M059J (cell line): ENCODE results near the gene STAT4. TPM values are rescaled to one million over a fixed set of nuclear protein-coding genes. Genes with fewer than 3 reads are reported as not detected.

Source experiments
- DNase-seq: peaks from one replicate; pipeline ENCODE4 v3.0.0-alpha.2; 2012; ENCODE audit warnings: low read depth
- total RNA-seq: library from RNA; depleted of rRNA; stranded (reverse); fragments of >200 nt; shearing (Covaris generic); gene quantifications from 2 replicates; pipeline ENCODE4 v1.2.3, GENCODE V29; 2014

The STAT4 gene
- total RNA-seq, 1 experiment from 2014 or later: 0.37 TPM

DNA sequence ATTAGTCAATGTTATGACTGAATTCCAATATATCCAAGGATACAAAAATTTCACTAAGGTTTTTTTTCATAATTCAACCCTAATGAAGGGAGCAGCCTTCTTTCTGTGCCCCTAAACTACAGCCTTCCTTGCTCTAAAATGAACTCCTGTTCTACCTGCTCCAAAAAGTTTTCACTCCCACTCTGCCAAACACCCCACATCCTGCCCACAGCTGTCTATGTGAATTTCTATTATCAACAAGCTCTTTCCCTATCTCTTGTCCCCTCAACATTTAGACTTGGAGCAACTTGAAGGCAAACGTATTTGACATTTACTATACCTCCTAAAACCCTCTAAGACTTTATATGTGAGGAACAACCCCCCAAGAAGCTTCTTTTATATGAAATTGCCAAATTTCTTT is 2.5 kb downstream of the STAT4 start:
- no peak for DNase-seq

DNA sequence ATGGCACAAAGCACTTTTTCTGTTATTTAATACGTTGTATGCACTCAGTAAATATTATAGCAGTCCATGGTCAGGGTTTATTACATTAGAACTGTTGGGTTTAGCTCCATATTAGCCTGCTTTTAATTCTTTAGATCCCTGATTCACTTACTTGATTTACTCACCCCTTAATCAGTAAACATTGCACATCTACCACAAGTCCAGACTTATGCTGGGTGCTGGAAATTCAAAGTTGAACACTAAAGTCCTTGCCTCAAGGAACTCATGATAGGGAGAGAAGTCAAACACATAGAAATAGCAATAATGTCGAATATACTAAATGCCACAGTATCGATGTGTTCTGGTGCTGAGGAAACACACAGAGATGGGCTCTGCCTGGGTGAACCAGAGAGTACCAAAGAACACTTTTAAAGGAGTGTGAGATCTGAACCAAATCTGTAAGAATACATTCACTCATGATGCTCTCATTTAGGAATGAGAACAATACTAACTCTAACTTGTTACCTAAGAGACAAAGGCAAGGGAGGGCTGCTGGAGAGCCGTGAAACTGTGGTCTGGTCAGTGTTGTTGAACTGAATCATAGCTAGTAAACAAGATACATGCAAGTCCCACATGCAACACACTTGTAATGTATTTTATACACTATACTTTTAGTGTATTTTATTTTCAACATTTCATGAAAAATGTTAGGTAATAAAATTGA is 4.9 kb downstream of the STAT4 start:
- no peak for DNase-seq

DNA sequence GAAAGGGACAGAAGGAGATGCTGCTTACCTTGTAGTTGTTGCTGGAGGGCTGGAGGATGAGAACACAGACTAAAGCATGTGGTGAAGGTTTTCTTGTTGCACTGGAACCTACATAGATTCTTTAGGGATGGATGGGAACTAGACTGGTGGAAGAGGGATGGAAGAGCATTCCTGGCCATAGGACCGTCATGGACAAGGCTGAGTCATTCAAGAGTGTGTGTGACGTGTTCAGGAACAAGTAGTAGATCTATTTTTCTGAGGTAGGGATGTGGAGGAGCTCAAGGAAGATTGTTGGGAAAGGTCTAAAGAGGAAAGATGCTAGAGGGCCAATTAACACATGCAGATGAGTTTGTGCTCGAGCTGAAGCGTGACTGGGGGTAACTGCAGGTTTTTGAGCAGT is 6.6 kb downstream of the STAT4 start:
- DNase-seq: no peak

DNA sequence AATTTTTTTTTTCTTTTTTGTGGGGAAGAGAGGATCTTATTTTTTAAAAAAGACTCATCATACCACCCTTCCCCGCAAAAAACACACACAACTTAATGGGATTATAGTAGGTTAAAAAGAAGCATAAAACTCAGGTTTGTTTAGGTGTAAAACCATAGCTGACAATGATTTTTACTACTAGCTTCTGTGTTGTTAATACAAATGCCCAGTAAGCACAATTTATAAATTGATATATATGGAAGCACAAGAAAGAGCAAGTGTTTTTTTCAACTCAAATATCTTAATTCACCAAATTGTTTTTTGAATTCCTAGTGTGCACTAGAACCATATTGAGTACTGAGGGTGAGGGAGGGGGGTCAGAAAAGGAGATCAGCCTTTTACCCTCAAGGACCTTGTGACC is 7.0 kb downstream of the STAT4 start:
- DNase-seq: no peak

DNA sequence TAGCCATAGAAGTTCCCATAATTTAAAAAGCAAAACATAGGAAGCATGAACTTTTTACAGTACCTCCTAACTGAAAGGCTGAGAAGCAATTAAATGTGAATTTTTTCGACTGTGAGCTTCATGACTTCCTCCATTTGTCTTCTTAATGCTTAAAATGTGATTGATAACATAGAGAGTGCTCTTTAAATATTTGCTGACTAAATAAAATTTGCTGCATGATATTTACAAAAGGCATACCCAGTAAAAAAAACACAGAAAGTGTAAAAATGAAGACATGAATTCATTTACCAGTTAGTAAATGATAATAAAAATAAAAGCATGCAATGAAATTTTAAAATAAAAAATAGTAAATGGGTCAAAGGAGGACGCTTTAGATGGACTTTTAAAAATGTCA is 21.9 kb downstream of the STAT4 start:
- DNase-seq: no peak

DNA sequence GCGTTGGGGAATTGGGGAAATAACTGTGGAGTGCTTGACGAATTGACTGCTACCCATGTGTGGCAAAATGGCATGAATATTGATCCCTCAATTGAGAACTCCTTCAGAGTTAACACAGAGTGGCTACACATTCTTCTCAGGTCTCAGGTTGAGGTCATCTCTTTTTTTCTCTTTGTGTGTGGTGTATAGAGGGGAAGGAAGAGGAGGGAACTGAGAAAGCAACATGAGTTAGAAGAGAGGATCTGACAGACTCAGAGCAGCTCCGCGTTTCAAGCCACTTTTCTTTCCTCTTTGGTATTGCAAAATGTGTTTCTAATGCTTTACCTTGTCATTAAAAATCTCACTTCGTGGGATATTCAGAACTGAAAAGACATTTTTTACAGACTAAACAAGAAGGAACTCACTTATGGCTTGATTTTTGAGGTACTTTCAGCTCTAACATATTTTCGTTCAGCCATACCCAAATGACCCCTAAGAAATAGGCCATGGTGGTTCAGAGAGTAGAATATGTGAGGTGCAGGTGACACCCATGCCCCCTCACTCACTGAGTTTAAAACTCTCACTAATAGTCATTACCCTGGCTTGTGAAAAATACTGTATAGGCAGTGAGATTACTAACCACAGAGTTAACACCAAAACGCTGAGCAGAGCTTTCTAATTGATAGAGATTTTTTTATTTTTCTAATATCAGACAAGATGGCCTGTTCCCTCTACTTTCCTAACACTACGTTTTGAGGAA is 22.5 kb downstream of the STAT4 start:
- no peak for DNase-seq

DNA sequence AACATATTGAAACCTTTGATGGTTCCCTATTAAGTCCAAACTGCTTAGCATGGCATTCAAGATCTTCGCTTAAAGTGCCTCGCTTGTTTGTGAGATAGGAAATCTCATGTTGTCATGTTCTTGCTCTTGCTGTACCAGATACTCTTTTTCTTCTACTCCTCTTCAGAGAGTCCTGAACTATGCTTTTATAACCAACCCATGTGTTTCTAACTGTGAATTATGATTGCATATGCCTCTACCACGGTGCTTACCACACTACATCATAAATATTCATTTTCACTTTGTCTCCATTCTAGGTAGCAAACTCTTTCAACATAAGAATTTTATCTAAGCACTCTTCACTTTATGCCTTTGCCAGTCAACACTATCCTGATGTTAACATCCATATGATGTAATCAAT is 23.6 kb downstream of the STAT4 start:
- no peak for DNase-seq

DNA sequence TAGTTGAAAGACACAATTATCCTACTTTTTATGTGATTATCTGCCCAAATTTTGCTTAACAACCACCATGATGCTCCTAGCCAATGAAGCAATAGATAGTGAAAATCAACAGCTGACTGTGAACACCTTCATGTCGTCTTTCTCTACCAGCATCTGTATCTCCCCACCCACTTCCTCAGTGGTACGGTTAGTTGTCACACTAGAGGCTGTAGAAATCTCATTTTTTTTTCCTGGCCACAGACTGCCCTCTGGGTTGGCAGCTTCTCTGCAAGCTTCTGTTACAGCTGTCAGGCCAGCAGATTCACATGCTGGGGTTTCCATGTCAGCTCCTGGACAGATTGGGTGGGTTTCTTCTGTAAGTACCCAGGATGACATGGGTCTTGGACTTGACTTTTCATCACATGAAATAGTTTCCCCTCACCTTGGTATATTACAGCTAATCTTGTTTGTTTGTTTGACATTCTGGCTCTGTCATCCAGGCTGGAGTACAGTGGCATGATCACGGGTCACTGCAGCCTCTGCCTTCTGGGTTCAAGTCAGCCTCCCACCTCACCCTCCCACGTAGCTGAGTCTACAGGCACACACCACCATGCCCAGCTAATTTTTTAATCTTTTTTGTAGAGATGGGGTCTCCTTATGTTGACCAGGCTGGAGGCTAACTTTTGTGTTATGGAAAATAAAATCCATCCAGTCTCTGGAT is 24.3 kb downstream of the STAT4 start:
- no peak for DNase-seq

DNA sequence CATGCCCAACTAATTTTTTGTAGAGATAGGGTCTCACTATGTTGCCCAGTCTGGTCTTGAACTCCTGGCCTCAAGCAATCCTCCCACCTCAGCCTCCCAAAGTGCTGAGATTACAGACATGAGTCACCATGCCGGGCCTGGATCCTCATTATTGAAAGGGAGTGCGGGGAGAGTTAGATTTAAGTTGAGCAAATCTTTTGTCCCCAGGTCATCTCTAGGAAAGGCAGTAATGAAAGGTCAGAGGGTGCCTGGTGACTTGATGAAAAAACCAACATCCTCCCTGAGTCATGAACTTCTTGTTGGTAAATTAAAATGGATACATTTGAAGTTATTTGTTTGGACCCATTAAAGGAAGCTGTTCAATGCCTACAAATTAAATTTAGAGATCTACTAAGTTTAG is 25.1 kb downstream of the STAT4 start:
- DNase-seq: no peak

DNA sequence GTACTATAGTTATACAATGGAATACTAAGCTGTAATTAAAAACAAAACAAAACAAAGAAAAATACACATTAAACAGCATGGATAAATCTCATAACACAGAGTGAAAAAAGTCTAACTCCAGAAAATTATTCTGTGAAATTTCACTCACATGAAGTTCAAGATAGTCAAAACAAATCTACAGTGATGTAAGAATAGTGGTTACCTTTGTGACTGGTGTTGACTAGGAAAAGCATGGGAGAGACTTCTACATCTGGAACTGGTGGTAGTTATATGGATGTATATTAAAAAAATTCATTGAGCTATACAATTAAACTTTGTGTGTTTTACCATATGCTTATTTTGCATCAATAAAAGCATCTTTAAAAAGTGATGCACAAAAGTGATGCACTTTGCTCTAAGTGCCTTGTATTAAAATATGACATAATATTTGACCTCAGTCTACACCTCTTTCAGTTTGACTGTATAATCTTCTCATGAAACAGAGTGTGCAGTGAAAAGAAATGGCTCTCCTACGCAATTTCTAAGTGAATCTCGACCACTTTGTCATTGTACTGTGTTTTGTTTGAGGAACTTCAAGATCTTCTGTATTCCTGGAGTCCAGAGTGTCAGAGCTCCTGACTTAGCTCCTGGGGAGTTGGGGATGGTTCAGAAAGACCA is 28.0 kb downstream of the STAT4 start:
- DNase-seq: no peak

DNA sequence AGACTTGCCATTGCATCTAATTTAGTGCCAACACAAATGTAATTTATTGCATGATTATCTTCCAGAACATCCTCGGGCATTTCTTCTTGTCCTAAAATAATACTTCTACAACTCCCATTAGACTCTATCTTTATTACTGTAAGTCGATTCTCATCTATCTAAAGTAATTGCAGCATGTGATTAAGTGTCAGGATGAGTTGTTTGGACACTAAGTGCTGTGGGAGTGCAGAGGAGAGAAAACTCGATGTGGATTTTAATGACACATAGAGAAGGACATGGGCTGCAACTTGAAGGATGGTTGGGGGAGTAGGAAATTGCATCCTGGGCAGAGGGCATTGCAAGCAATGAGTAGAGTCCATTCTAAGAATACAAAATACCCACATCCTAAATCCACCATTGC is 33.5 kb downstream of the STAT4 start:
- DNase-seq: no peak

DNA sequence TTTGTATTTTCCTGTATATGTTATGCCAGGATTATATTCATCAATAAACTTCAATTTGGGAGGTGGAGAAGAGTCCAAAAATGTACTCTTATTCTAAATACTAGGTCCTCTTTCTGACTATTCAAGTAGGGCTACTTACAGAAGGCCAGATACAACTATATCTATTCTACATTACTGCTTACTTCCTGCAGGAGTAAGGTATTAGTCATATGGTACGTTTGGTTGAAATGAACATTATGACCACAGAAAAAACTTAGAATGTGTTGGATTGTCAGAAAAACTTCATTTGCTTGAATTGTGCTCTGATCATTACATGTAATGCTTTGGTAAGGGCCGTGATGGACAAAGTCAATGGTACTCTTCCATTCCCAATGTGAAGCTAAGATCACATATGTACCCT is 35.0 kb downstream of the STAT4 start:
- DNase-seq: peak; percentile 36

DNA sequence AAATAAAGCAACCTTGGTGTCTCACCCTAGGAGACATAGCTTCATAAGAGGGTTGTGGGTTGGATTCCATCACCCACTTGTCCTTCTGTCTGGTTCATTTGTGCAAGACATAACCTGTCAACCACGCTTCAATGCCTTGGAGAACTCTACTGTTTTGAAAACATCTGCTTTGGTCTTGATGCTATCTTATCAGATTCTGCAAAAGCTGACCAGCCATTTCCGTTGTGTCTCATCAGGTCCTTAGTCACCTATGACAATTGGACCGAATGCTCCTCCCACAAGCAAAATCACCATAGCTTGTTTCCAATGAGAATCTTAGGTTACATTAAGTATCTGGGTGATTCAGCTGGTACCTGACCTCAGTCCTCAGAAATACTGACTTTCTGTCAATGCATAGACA is 35.4 kb downstream of the STAT4 start:
- peak; percentile 79 for DNase-seq

DNA sequence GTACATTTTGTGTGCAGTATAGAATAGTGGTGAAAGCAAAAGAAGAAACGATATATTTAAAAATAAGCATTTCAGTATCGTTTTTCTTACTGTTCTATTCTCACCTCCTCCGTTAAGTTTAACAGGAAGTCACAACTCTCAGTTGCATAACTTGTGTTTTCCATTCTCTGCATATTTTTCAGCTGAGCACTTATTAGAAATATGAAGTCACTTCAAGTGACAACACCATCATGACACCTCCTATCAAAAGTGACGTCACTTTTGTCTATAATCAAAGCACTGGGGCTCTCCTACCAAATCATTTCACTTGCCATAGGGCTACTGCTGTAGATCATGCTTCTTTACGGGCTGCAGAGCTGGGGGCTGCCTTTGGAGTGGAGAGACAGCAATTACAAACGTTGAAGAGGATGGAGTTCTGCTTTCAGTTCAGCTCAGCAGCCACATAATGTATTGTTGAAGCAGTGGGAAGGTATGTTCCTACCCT is 36.3 kb downstream of the STAT4 start:
- DNase-seq: peak; percentile 27

DNA sequence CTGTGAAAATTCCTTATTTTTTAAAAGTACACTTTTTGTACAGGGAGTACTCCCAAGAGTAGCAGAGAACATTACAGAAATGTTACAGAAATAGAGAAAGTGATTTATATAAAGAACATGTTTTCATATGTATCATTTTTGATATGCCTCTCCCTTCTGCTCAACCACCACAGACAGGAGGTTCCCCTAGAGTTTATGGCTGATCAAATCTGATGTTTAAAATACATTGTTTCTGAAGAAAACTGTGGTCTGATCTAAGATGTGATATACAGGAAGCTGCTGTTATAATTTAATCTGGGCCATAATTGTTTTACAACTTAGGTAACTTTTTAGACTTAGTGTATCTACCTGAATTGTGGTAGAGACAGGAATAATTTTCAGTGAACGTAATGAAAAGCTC is 37.0 kb downstream of the STAT4 start:
- DNase-seq: no peak

DNA sequence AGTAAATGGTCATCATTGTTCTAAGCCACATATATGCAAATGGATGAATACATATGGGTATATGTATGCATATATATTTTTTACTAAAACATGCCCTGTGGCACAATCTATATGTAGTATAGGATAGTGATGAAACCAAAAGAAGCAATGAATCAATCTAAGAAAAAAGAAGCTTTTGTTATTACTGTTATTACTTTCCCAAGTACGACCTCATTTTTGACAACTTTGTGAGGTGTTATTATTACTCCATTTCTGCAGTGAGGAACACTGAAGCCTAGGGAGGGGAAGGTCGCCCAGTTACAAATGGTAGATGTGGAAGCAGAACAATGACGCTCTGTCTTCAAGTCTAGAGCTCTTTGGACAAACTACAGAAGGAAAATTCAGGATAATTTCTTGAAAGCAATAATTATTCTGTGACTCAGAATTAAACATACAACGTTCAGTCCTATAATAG is 38.3 kb downstream of the STAT4 start:
- DNase-seq: no peak

DNA sequence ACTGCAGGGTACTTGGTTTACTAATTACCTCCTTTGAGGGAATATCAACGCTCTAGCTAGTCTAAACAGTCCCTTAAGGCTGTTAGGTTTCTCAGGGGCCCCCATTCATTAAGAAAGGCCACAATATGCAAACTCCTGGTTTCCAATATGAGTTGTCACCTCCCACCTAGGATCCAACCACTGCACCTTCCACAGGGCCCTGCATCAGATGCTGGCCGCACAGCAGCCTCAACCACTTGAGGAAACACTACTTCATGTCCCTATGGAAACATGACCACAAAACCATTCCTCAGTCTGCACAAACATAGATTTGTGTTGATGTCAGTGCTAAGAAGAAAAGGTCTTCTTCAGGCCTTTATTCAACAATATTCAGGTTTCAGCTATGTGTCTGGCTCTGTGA is 40.9 kb downstream of the STAT4 start:
- peak; percentile 43 for DNase-seq

DNA sequence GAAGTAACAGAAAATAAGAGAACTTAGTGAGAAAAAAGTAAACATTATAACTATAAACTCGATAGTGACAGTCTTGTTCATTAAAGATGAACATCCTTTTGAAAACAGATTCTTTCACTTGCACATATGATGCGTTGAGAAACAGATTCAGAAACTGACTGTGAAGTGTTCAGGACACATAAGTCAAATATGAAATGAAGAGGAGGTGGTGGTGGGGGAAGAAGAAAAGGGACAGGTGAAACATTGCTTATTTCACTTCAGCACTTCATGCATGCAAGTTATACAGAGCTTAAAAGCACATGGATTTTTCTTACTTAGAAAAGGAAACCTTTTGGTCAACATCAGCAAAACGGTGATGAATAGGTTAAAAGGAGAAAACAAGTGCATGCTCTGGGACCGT is 42.5 kb downstream of the STAT4 start:
- no peak for DNase-seq

DNA sequence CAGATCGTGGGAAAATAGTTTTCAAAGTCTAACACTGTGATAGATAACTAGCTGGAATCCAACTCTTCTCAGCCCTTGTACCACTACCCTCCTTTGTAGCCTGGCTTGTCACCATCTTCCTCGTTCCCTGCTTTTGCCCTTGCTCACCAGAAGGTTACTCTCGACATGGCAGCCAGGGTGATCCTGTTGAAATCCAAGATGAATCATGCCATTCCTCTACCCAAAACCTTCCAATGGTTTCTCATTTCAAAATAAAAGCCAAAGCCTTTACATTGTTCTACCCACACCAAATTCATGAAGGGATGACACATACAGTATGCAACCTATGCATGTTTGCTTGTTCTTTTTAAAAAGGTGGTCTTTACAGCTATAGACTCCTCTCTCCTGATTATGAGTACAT is 45.7 kb downstream of the STAT4 start:
- DNase-seq: peak; percentile 63

DNA sequence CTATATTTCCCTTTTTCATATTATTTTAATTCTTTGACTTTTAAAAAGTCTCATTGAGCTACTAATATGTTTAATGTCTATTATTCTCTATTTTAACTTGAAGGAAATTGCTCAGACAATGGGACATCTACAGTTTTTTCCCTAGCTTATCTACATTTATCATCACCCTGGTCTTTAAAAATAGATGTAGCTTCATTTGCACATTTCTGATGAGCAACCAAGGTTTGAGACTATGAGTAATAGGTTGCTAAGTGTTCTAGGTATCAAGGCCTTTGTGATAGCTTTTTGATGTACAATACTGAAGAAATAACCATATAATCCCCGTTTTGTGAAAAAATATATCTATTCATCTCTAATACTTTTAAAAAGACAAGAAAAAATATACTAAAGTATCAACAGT is 47.0 kb downstream of the STAT4 start:
- DNase-seq: peak; percentile 26

DNA sequence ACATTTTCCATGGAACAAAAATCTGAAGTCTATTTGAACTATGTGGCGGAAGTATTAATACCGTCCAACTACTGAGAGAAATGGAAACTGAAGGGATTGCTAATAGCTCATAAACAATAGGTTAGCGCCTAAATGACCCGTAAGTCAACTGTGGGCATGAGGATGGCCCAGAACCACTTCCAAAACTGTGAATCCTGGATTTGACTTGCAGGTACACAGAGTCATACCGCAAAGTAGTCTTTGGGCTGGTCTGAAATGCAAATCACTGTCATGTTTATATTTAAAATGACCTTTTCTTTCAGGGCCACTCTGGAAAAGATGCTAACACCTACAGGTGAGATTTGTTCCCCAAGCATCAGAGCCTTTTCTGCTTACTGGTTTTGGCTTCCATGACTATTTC is 50.6 kb downstream of the STAT4 start:
- no peak for DNase-seq

DNA sequence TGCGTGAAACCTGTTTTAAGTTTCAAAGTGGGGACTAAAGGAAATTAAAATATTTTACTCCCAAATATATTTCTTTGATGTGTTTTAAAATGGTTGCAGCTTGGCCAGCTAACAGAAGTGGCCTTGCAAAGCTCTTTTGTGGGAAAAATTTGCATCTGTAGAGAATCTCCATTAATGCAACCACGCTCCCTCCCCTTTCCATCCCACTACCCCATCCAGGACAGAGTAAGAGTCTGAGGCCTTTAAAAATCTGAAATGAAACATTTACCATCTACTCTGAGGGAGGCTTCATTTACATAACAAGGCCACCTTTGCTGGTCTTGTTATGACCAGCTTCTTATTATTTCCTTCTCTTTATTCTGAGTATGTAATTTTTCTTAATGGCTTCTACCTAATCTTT is 63.5 kb downstream of the STAT4 start:
- no peak for DNase-seq
